ENCODE data around the gene TTC34. TPM values are rescaled to one million over a fixed set of nuclear protein-coding genes. Genes with fewer than 3 reads are reported as not detected.

The TTC34 gene
- total and polyA plus RNA-seq, 2 of the 13 experiments (the other 11 are each of a cell fraction or from before 2014, with no cell fraction given), result 0.07 to 0.11 TPM

- TF ChIP-seq NFKB2 (CRISPR knock-in tag; IDR thresholded peaks at IDR 0.05; ENCODE audit: borderline replicate concordance) (0 out of 2 replicates have a peak, but pooled peaks have one; percentile 9), ZNF574 (CRISPR knock-in tag; IDR thresholded peaks at IDR 0.05) (peak; percentile 23), ZNF180 (CRISPR knock-in tag; IDR thresholded peaks at IDR 0.05; ENCODE audit: borderline replicate concordance, low read depth) (no peak), CCDC6 (CRISPR knock-in tag; IDR thresholded peaks at IDR 0.05) (no peak), ZNF501 (CRISPR knock-in tag; IDR thresholded peaks at IDR 0.05) (peak; percentile 49; the same call in 1 of the 2 replicates), HNF1B (CRISPR knock-in tag; IDR thresholded peaks at IDR 0.05) (peak; percentile 20; the same call in 1 of the 2 replicates), ZNF674 (CRISPR knock-in tag; IDR thresholded peaks at IDR 0.05; ENCODE audit: low read depth) (no peak), DZIP1 (CRISPR knock-in tag; IDR thresholded peaks at IDR 0.05) (no peak), XBP1 (CRISPR knock-in tag; IDR thresholded peaks at IDR 0.05) (no peak), HCFC1 (IDR thresholded peaks at IDR 0.05; ENCODE audit: low read depth, low read length) (no peak), MYC (CRISPR knock-in tag; IDR thresholded peaks at IDR 0.05; ENCODE audit: borderline replicate concordance) (peak; percentile 58; the same call in 1 of the 2 replicates), ZNF263 (CRISPR knock-in tag; IDR thresholded peaks at IDR 0.05) (peak; percentile 2; the same call in 1 of the 2 replicates), PHF8 (CRISPR knock-in tag; IDR thresholded peaks at IDR 0.05) (0 out of 2 replicates have a peak, but pooled peaks have one; percentile 11), ZNF660 (CRISPR knock-in tag; IDR thresholded peaks at IDR 0.05; ENCODE audit: borderline replicate concordance, low read depth) (no peak), ZBTB7B (CRISPR knock-in tag; IDR thresholded peaks at IDR 0.05) (peak; percentile 66; the same call in 1 of the 2 replicates), TAF1 (CRISPR knock-in tag; IDR thresholded peaks at IDR 0.05) (0 out of 2 replicates have a peak, but pooled peaks have one; percentile 41), ZNF296 (CRISPR knock-in tag; conservative IDR thresholded peaks at IDR 0.05) (no peak), MAFK (conservative IDR thresholded peaks at IDR 0.05 in 1 of 2, IDR thresholded peaks at IDR 0.05 in 1 of 2; ENCODE audit: low read length in 2 of 2) (no peak), ZNF724P (CRISPR knock-in tag; IDR thresholded peaks at IDR 0.05; ENCODE audit: borderline replicate concordance) (peak; percentile 82; the same call in 1 of the 2 replicates), MXD1 (CRISPR knock-in tag; IDR thresholded peaks at IDR 0.05) (0 out of 2 replicates have a peak, but pooled peaks have one; percentile 57), CHCHD3 (CRISPR knock-in tag; IDR thresholded peaks at IDR 0.05) (peak; percentile 72; the same call in 1 of the 2 replicates), ZNF776 (CRISPR knock-in tag; IDR thresholded peaks at IDR 0.05) (0 out of 2 replicates have a peak, but pooled peaks have one; percentile 28)
Measured at GRCh38 chr1:2587071-2587859, 214.2 kb downstream of the TTC34 start (continued).

Data from HepG2 (cell line).